Measurements from ENCODE around the gene AK1. TPM values are rescaled to one million over a fixed set of nuclear protein-coding genes. Genes with fewer than 3 reads are reported as not detected.

The AK1 gene
- total RNA-seq, 1 experiment from 2014 or later: 34.4 TPM

GRCh38 chr9:127895811-127896210 is 18.3 kb upstream of the AK1 start (continued):
- TF ChIP-seq ZSCAN18 (CRISPR knock-in tag; IDR thresholded peaks at IDR 0.05): no peak

DNA sequence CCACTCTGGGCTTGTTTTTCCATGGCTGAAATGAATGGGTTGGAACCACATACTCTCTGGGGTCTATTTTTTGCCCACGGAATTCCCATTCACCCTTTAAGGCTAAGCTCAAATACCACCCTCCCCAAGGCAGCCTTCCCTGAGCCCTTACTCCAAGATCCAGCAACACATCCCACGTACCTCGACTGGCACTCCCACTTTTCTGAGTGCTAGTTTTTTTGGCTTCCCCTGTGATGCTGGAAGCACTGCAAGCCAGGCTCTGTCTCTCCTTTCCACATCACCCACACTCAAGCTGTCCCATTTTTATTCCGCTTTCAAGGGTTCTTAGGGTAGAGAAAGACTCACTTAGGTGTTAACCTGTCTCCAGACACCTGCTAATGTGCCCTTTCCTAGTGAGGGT is 15.9 kb upstream of the AK1 start:
- no peak for TF ChIP-seq ZNF423 (CRISPR knock-in tag; IDR thresholded peaks at IDR 0.05)
- TF ChIP-seq CREM (CRISPR knock-in tag; IDR thresholded peaks at IDR 0.05): no peak
- TF ChIP-seq, protein P1, sequence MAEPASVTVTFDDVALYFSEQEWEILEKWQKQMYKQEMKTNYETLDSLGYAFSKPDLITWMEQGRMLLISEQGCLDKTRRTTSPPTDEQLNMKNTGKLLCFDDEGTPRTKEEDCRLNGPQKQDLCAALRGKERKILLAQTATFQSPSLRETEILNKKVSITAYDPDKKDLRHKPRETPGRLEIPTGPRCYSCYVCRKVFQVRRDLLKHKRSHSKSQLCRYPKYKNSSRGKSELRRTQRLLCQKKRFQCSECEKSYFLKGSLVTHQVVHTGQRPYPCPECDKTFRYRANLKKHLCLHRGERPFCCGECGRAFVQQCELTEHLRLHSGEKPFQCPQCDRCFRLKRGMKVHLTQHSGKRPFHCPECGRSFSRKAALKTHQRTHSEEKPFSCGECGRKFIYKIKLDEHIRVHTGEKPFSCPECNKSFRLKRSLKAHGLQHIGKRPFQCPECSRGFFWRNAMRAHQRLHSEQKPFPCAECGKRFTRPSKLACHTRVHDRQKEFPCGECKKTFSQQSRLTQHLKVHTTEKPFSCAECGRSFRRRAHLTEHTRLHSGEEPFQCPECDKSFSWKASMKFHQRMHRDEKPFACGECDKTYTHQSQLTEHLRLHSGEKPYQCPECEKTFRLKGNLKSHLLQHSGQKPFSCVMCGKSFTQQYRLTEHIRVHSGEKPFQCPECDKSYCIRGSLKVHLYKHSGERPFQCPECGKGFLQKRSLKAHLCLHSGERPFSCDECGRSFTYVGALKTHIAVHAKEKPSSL (CRISPR knock-in tag; conservative IDR thresholded peaks at IDR 0.05): no peak
- no peak for TF ChIP-seq HMGA2 (CRISPR knock-in tag; IDR thresholded peaks at IDR 0.05)
- no peak for TF ChIP-seq GTF2I (CRISPR knock-in tag; conservative IDR thresholded peaks at IDR 0.05)
- TF ChIP-seq TCF7 (CRISPR knock-in tag; IDR thresholded peaks at IDR 0.05; ENCODE audit: low read depth): no peak
- TF ChIP-seq ATF1 (CRISPR knock-in tag; IDR thresholded peaks at IDR 0.05): no peak
- TF ChIP-seq HMGXB4 (CRISPR knock-in tag; IDR thresholded peaks at IDR 0.05): no peak
- TF ChIP-seq, protein P2, sequence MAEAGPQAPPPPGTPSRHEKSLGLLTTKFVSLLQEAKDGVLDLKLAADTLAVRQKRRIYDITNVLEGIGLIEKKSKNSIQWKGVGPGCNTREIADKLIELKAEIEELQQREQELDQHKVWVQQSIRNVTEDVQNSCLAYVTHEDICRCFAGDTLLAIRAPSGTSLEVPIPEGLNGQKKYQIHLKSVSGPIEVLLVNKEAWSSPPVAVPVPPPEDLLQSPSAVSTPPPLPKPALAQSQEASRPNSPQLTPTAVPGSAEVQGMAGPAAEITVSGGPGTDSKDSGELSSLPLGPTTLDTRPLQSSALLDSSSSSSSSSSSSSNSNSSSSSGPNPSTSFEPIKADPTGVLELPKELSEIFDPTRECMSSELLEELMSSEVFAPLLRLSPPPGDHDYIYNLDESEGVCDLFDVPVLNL (CRISPR knock-in tag; IDR thresholded peaks at IDR 0.05; ENCODE audit: borderline replicate concordance, low read depth): no peak
- no peak for TF ChIP-seq NR1H2 (CRISPR knock-in tag; IDR thresholded peaks at IDR 0.05)
- TF ChIP-seq ETV6 (CRISPR knock-in tag; IDR thresholded peaks at IDR 0.05): no peak
- no peak for TF ChIP-seq MYBL2 (CRISPR knock-in tag; IDR thresholded peaks at IDR 0.05)
- TF ChIP-seq, protein P3, sequence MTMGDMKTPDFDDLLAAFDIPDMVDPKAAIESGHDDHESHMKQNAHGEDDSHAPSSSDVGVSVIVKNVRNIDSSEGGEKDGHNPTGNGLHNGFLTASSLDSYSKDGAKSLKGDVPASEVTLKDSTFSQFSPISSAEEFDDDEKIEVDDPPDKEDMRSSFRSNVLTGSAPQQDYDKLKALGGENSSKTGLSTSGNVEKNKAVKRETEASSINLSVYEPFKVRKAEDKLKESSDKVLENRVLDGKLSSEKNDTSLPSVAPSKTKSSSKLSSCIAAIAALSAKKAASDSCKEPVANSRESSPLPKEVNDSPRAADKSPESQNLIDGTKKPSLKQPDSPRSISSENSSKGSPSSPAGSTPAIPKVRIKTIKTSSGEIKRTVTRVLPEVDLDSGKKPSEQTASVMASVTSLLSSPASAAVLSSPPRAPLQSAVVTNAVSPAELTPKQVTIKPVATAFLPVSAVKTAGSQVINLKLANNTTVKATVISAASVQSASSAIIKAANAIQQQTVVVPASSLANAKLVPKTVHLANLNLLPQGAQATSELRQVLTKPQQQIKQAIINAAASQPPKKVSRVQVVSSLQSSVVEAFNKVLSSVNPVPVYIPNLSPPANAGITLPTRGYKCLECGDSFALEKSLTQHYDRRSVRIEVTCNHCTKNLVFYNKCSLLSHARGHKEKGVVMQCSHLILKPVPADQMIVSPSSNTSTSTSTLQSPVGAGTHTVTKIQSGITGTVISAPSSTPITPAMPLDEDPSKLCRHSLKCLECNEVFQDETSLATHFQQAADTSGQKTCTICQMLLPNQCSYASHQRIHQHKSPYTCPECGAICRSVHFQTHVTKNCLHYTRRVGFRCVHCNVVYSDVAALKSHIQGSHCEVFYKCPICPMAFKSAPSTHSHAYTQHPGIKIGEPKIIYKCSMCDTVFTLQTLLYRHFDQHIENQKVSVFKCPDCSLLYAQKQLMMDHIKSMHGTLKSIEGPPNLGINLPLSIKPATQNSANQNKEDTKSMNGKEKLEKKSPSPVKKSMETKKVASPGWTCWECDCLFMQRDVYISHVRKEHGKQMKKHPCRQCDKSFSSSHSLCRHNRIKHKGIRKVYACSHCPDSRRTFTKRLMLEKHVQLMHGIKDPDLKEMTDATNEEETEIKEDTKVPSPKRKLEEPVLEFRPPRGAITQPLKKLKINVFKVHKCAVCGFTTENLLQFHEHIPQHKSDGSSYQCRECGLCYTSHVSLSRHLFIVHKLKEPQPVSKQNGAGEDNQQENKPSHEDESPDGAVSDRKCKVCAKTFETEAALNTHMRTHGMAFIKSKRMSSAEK (CRISPR knock-in tag; IDR thresholded peaks at IDR 0.05; ENCODE audit: borderline replicate concordance): no peak
- TF ChIP-seq RORB (CRISPR knock-in tag; IDR thresholded peaks at IDR 0.05): no peak
- H3K27me3 Mint-ChIP-seq (ENCODE audit: low read depth): no peaks in the 10 kb centered on the region
- peaks cover 6% of the 10 kb centered on the region; the same call in 1 of the 2 replicates for H3K9me3 Mint-ChIP-seq
- ChIA-PET CTCF (no interaction called here), POLR2A (no interaction called here)
- H3K36me3 Mint-ChIP-seq: peaks cover 61% of the 10 kb centered on the region
- H3K4me3 Mint-ChIP-seq: no peak overlapping the region
- no peak for DNase-seq (ENCODE audit: low spot score)
- no peak overlapping the region for H3K27ac Mint-ChIP-seq
- ATAC-seq: no peak
- H3K4me1 Mint-ChIP-seq: peaks cover 11% of the 10 kb centered on the region
